HCT116 (cell line): ENCODE results near the gene HSPB8. TPM values are rescaled to one million over a fixed set of nuclear protein-coding genes. Genes with fewer than 3 reads are reported as not detected.

ENCODE experiments used
- ATAC-seq: fragments of 200-7000 bp; cut with Tn5 transposase; 2 replicates; pipeline ENCODE4 v1.9.1; 2020; ENCODE audit warnings: mild to moderate bottlenecking, moderate library complexity
- Bru-seq: library from RNA; stranded (reverse); fragments of 400-500 nt; gene quantifications from one replicate; lab custom pipeline; 2021; lab: Mats Ljungman, UMichigan
- BruChase-seq, 2 experiments: library from RNA; stranded (reverse); fragments of 400-500 nt; gene quantifications; one replicate each; lab custom pipeline; 2021; lab: Mats Ljungman, UMichigan
- BruUV-seq: library from RNA; stranded (reverse); fragments of 400-500 nt; replicated peaks from 2 replicates; lab custom pipeline; 2021; lab: Mats Ljungman, UMichigan
- CTCF ChIA-PET: fragments of 300-600 bp; sonication (Branson Sonifier 250); formaldehyde crosslinking; loops from one replicate; lab custom pipeline; 2021; ENCODE audit warnings: antibody characterized with exemption; lab: Charles Lee
- POLR2A ChIA-PET: fragments of 300-600, 350-600 bp; sonication (Branson Sonifier 250); formaldehyde crosslinking; loops from one replicate; lab custom pipeline; 2021; ENCODE audit warnings: antibody characterized with exemption; lab: Charles Lee
- RAD21 ChIA-PET, 2 experiments: fragments of 300-600 bp; sonication (Branson Sonifier 250); formaldehyde crosslinking; loops; one replicate each; lab custom pipeline; 2023; ENCODE audit warnings: low total read pairs in 2 of 2; ENCODE audit not compliant: uncharacterized antibody in 2 of 2, unreplicated experiment in 2 of 2, low non-redundant PET in 1 of 2; lab: Charles Lee
- DNase-seq: peaks from one replicate; pipeline ENCODE4 v3.0.0-alpha.2; 2010; ENCODE audit warnings: low read depth, low spot score
- H2AFZ ChIP-seq: fragments of 200-600 bp; shearing (Covaris generic), sonication (generic); 2 replicates; pipeline ENCODE4 v1.6.1; 2017; ENCODE audit warnings: low read depth, mixed run types, mixed read lengths, antibody characterized with exemption, low read length; ENCODE audit not compliant: poor library complexity, severe bottlenecking
- H3K27ac ChIP-seq: 2 replicates; pipeline ENCODE4 v1.5.1; 2012; ENCODE audit warnings: low read depth, low read length
- H3K27me3 ChIP-seq: fragments of 200-600 bp; sonication (generic); 2 replicates; pipeline ENCODE4 v1.6.1; 2016; ENCODE audit warnings: mixed run types, low read length, mixed read lengths; ENCODE audit not compliant: insufficient read depth
- H3K36me3 ChIP-seq, 2 experiments: fragments of 200-500 bp in 1 of 2; fragments of 200-600 bp in 1 of 2; sonication (Bioruptor generic) in 1 of 2; sonication (generic) in 1 of 2; 2 replicates each; pipeline versions ENCODE4 v1.5.1 to v1.6.1; 2014 to 2016; ENCODE audit warnings: low read length in 2 of 2, inconsistent platforms in 1 of 2, mixed read lengths in 1 of 2, mixed run types in 1 of 2; ENCODE audit not compliant: insufficient read depth in 2 of 2, control insufficient read depth in 1 of 2
- H3K4me1 ChIP-seq, 2 experiments: fragments of 200-600 bp in 1 of 2; sonication (generic) in 1 of 2; 2 replicates each; pipeline versions ENCODE4 v1.5.1 to v1.6.1; 2012 to 2017; ENCODE audit warnings: low read length in 2 of 2, inconsistent platforms in 1 of 2, mild to moderate bottlenecking in 1 of 2, mixed read lengths in 1 of 2, mixed run types in 1 of 2, moderate library complexity in 1 of 2; ENCODE audit not compliant: insufficient read depth in 2 of 2, control insufficient read depth in 1 of 2
- H3K4me2 ChIP-seq: fragments of 200-600 bp; sonication (generic); 2 replicates; pipeline ENCODE4 v1.6.1; 2017; ENCODE audit warnings: mixed run types, low read length, mixed read lengths
- H3K4me3 ChIP-seq, 2 experiments: fragments of 200-600 bp in 1 of 2; sonication (generic) in 1 of 2; replicated peaks in 1 of 2; 2 replicates each; pipeline ENCODE4 v1.5.1; 2011 to 2016; ENCODE audit warnings: low read length in 2 of 2, control low read depth in 1 of 2, low read depth in 1 of 2, mild to moderate bottlenecking in 1 of 2, mixed read lengths in 1 of 2, mixed run types in 1 of 2
- H3K79me2 ChIP-seq: fragments of 200-600 bp; sonication (generic); 2 replicates; pipeline ENCODE4 v1.6.1; 2017; ENCODE audit warnings: mild to moderate bottlenecking, mixed run types, low read length, moderate library complexity, mixed read lengths; ENCODE audit not compliant: insufficient read depth
- H3K9ac ChIP-seq: fragments of 200-600 bp; sonication (generic); 2 replicates; pipeline ENCODE4 v1.6.1; 2016; ENCODE audit warnings: low read length, mixed read lengths
- H3K9me2 ChIP-seq: fragments of 200-600 bp; sonication (generic), shearing (Covaris generic); 2 replicates; pipeline ENCODE4 v1.6.1; 2017; ENCODE audit warnings: mixed run types, mild to moderate bottlenecking, moderate library complexity; ENCODE audit not compliant: insufficient read depth
- H3K9me3 ChIP-seq, 2 experiments: fragments of 200-500 bp in 1 of 2; fragments of 200-600 bp in 1 of 2; sonication (Bioruptor generic) in 1 of 2; sonication (generic) in 1 of 2; 2 replicates each; pipeline ENCODE4 v1.6.1; 2014 to 2017; ENCODE audit warnings: low read length in 2 of 2, mixed read lengths in 2 of 2, inconsistent platforms in 1 of 2, low read depth in 1 of 2, mild to moderate bottlenecking in 1 of 2, mixed run types in 1 of 2, moderate library complexity in 1 of 2; ENCODE audit not compliant: control insufficient read depth in 1 of 2, insufficient read depth in 1 of 2
- H4K20me1 ChIP-seq: fragments of 200-600 bp; sonication (generic), shearing (Covaris generic); 2 replicates; pipeline ENCODE4 v1.6.1; 2017; ENCODE audit warnings: mixed run types, mild to moderate bottlenecking, moderate library complexity; ENCODE audit not compliant: insufficient read depth
- CBX3 ChIP-seq: IDR thresholded peaks from 2 replicates; pipeline ENCODE4 v1.6.1; 2012; ENCODE audit warnings: low read depth
- CTCF ChIP-seq, 3 experiments: fragments of 200-600 bp in 1 of 3; sonication (generic) in 1 of 3; IDR thresholded peaks in 2 of 3; conservative IDR thresholded peaks in 1 of 3; 2 replicates each; pipeline ENCODE4 v1.5.1; 2012 to 2017; ENCODE audit warnings: low read depth in 2 of 3, low read length in 2 of 3, antibody characterized with exemption in 1 of 3, borderline replicate concordance in 1 of 3, control low read depth in 1 of 3, mild to moderate bottlenecking in 1 of 3, mixed read lengths in 1 of 3, mixed run types in 1 of 3, moderate library complexity in 1 of 3; ENCODE audit not compliant: insufficient read depth in 1 of 3
- EZH2 ChIP-seq: fragments of 200-600 bp; sonication (generic); IDR thresholded peaks from 2 replicates; pipeline ENCODE4 v1.6.1; 2017; ENCODE audit warnings: antibody characterized with exemption, mixed run types
- FOSL1 ChIP-seq: IDR thresholded peaks from 2 replicates; pipeline ENCODE4 v1.6.1; 2012; ENCODE audit warnings: low read depth
- POLR2AphosphoS5 ChIP-seq: IDR thresholded peaks from 2 replicates; pipeline ENCODE4 v1.6.1; 2011; ENCODE audit warnings: mild to moderate bottlenecking, low read depth, low read length, moderate library complexity
- YY1 ChIP-seq: IDR thresholded peaks from 2 replicates; pipeline ENCODE4 v1.6.1; 2011; ENCODE audit warnings: low read length, low read depth, moderate library complexity, mild to moderate bottlenecking; ENCODE audit not compliant: insufficient replicate concordance; ENCODE audit errors: extremely low read depth
- ZBTB33 ChIP-seq: IDR thresholded peaks from 2 replicates; pipeline ENCODE4 v1.6.1; 2011; ENCODE audit warnings: mild to moderate bottlenecking, low read length, moderate library complexity; ENCODE audit not compliant: insufficient replicate concordance; ENCODE audit errors: extremely low read depth
- ZNF274 ChIP-seq: fragments of 200-500 bp; sonication (Bioruptor generic); IDR thresholded peaks from 2 replicates; pipeline ENCODE4 v1.6.1; 2014; ENCODE audit warnings: mild to moderate bottlenecking, low read depth, low read length, inconsistent platforms
- intact Hi-C: fragments of 100-400 bp; cut with micrococcal nuclease; formaldehyde crosslinking; loops from 2 replicates; pipeline ENCODE4 v1.10.0; 2022
- long read RNA-seq: library from polyadenylated mRNA; unstranded; transcript quantifications from one replicate; pipeline ENCODE4 v2.0.0, GENCODE V29; 2021; ENCODE audit not compliant: unreplicated experiment
- polyA plus RNA-seq: library from polyadenylated mRNA; unstranded; fragments of >200 nt; gene quantifications from 2 replicates; pipeline ENCODE4 v1.2.1, GENCODE V29; 2012; ENCODE audit warnings: missing spikeins
- total RNA-seq: library from RNA; stranded (reverse); gene quantifications from one replicate; pipeline ENCODE4 v1.2.1, GENCODE V29; 2021; ENCODE audit not compliant: unreplicated experiment

The HSPB8 gene
- 3.5 TPM for total RNA-seq
- polyA plus RNA-seq: 1.1 and 1.7 TPM in 2 replicates
- Bru-seq, nascent RNA: percentile 27 among the genes with signal in this experiment
- percentile 29 among the genes with signal in this experiment for BruChase-seq, experiment 1, labeled RNA remaining after a 6-hour chase
- percentile 27 among the genes with signal in this experiment for BruChase-seq, experiment 2, labeled RNA remaining after a 2-hour chase
- long read RNA-seq, transcript HSPB8-201 (3 exons, 2,152 nt): major isoform, 7 of 9 reads
- long read RNA-seq, partial matches to known transcripts: 0 of 9 reads
- long read RNA-seq, other reads (novel, unspliced or antisense): 2 of 9 reads

- Histone ChIP-seq H3K9me2 (no peaks in the 10 kb centered on the region), H3K4me3 (peak within 1 kb of the TSS; percentile 41 to 54), H3K79me2 (no peaks in the 10 kb centered on the region), H3K9me3 (no peaks in the 10 kb centered on the region), H3K4me2 (peak within 1 kb of the TSS; percentile 90), H4K20me1 (no peaks in the 10 kb centered on the region), H3K27ac (peak within 1 kb of the TSS; percentile 46), H3K27me3 (no peaks in the 10 kb centered on the region), H3K4me1 (peaks cover 45 to 56% of the 10 kb centered on the region in 2 experiments), H3K9ac (peak within 1 kb of the TSS; percentile 54), H3K36me3 (no peaks in the 10 kb centered on the region), H2AFZ (peak within 1 kb of the TSS; percentile 68)
- CTCF ChIA-PET: interaction anchor here (1.8 kb wide), 1 partner anchor 23 kb away, joined by 4 read pairs; no protein-coding TSS in a partner anchor
- intact Hi-C loops: no loop called here
- BruUV-seq: TSS peak; percentile 61
- DNase-seq: peak; percentile 33
- RAD21 ChIA-PET: no interaction called here
- ATAC-seq: peak; percentile 88
- TF ChIP-seq EZH2 (no peak), ZBTB33 (no peak), POLR2AphosphoS5 (0 out of 2 replicates have a peak, but pooled peaks have one; percentile 17), YY1 (no peak), FOSL1 (no peak), CTCF (IDR thresholded peaks at IDR 0.05 in 2 of 3, conservative IDR thresholded peaks at IDR 0.05 in 1 of 3; ENCODE audit: borderline replicate concordance in 1 of 3, insufficient read depth in 1 of 3, low read depth in 2 of 3, low read length in 2 of 3) (no peak), CBX3 (no peak), ZNF274 (no peak)
- POLR2A ChIA-PET: interaction anchor here (0.9 to 1.4 kb wide), 3 partner anchors 10 to 25 kb away, joined by 3 to 4 read pairs (median 3); no protein-coding TSS in a partner anchor
These were observed at the start of gene HSPB8 for GRCh38 chr12:119178544-119179334. Gene HSPB8 (plus strand): TSS chr12:119178931. CDS start chr12:119179313, 382 bp downstream.
